Measurements from ENCODE around the gene LSR.
"Not testable (repeated sequence)": the region's sequence is repeated elsewhere in the genome, so short reads cannot be mapped to it uniquely, and the experiment has no call there.

Gene LSR

DNA sequence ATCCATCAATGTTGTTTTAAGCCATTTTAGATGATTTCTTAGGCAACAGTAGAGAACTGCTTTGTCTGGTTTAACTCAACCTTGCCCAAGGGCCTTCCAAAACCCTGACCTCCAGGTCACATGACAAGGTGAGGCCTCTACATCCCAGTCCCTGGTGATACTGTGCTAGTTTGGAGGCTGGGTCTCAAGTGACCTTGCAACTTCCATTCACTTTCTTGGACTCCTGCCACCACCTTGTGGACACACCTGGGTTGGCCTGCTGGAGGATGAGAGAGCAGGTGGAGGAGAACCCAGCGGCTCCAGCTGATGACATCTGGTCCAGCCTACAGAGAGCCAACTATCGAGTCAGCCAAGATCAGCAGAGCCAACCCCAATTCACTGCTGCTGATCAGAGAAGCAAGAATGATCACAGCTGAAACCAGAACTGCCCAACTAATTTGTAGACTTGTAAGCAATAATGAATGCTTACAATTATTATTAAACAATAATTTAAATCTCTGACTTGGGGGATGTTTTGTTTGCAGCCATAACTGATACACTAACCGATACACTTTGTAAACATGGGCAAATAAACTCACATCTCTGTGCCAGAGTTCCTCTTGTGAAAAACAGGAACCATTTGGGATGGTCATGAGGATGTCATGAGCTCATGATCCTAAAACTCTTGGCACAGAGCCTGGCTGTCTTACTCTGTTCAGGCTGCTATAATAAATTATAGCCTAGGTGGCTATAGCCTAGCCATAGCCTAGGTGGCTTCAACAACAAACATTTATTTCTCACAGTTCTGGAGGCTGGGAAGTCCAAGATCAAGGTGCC, 31.8 kb upstream of the LSR start:
- no peak for DNase-seq (ENCODE audit: low read depth in 2 of 2, low spot score in 1 of 2)

DNA sequence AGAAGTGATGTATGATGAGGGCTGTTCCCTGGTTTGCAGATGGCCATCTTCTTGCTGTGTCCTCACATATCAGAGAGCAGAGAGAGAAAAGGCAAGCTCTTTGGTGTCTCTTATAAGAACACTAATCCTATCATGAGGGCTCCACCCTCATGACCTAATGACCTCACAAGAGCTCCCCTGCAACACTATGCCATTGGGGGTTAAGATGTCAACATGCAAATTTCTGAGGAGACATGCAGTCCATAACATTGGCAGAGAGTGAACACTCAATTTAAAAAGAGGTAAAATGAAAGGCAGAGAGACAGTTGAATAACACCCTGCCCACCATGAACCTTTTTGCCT, 31.2 kb upstream of the LSR start:
- no peak for DNase-seq (ENCODE audit: low read depth in 2 of 2, low spot score in 1 of 2)

DNA sequence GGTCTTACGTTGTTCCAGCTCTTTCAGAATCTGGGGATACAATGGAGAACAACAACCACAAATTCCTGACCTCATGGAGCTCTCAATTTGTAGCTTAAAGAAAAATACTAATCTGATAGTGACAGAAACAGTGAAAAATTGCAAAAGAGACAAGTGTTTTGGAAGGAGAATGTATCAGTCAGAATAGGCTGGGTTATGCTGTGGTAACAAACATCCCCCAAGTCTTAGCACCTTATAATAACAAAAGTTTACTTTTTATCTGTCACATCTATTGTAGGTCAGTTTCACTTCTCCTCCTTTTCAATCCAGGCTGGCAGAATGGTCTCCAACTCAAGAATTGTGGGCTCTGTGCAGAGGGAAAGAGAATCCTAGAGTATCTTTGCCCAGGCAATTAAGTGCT, 29.8 kb upstream of the LSR start:
- no peak for DNase-seq (ENCODE audit: low read depth in 2 of 2, low spot score in 1 of 2)

DNA sequence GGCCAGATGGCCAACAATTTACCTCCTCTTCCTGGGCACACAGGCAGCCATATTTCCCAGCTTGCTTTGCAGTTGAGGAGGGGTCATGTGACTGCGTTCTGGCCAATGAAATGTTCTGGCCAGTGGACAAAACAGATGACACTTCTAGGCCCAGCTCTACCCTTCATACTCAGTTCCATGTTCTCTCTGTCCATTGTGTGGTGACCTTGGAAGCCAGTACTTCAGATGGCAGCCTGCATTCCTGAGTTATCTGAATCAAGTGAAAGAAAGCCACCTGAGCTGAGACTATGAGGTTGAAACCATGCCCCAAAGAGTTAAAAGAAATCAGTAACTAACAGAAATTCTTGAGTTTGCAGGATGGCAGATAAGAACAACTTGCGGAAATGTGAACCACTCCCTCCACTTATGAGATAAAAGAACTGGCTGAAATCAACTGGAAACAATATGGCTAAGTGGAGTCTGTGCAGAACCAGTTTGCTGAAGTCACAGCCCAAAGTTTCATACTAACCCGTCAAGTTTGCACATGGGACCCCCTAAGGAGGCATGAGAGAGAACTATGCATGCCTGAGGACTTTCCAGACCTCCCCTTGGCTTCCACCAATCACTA, 28.4 kb upstream of the LSR start:
- DNase-seq (ENCODE audit: low read depth in 2 of 2, low spot score in 1 of 2), result no peak

DNA sequence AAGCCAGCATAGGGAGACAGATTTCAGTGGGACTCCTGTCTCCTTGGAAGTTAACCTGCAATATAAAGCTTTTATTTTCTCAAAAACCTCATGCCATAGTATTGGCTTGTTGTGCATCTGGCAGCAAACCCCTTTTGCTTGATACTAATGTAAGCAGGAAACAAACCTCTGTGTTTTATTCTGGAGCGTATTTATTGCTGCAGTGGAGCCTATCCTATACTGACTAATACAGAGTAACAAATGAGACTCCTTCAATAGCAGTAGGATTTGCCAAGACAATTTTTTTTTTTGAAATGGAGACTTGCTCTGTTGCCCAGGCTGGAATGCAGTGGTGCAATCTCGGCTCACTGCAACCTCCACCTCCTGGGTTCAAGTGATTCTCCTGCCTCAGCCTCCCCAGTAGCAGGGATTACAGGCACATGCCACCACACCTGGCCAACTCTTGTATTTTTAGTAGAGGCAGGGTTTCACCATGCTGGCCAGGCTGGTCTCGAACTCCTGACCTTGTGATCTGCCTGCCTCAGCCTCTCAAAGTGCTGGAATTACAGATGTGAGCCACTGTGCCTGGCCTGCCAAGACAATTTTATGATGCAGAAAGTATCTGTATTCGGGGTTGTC, 27.7 kb upstream of the LSR start:
- not testable (repeated sequence) for DNase-seq (ENCODE audit: low read depth in 2 of 2, low spot score in 1 of 2)

DNA sequence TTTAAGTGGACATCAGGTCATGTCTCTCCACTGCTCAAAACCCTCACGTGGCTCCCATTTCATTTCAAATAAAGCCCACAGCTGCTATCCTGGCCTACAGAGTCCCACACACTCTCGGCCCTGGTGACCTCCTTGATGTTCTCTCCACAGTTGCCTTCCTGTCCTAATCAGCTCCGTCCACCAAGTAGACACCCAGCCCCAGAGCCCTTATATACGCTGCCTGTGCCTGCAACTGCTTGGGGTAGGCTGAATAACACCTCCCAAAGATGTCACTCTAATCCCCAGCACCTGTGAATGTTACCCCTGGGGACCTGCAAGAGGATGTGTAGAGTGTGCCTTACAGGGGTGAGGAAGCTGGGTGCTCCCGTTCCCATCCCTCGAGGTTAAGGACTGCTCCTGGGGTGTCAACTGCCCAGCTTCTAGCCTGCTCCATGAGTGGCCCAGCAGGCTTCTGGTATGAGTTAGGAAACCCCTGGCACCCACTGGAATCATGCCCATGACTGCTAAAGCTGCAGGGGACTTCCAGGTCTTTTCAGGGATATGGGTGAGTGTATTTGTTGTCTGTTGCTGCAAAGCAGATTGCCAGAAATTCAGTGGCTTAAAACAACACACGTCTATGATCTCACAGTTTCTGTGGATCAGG, 26.3 kb upstream of the LSR start:
- no peak for DNase-seq (ENCODE audit: low read depth in 2 of 2, low spot score in 1 of 2)

DNA sequence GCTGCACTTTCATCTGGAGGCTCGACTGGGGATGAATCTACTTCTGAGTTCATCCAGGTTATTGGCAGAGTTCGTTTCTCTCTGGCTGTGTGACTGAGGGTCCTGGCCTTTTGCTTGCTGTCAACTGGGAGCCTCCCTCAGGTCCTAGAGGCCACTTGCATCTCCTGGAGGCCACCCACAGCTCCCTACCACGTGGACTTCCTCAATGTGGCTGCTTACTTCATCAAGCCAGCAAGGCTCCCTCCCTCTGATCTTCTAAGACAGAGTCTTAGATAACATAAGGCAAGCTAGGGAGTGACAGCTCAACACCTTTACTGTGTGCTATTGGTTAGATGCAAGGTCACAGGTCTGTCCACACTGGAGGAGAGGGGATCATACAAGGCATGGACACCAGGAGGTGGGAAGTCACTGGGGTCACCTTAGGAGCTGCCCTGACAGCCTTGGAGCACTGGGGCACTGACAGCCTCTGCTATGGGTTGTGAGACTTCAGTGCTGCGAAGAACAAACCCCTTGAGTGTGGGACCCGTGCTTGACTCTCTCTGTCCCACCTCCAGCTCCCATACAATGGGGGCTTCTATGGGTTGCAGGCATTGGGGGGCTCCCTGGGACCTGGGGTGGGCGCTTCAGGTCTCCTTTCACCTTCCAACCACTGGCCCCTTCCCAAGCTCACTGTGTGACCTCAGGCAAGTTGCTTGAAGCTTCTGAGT, 25.6 kb upstream of the LSR start:
- no peak for DNase-seq (ENCODE audit: low read depth in 2 of 2, low spot score in 1 of 2)

DNA sequence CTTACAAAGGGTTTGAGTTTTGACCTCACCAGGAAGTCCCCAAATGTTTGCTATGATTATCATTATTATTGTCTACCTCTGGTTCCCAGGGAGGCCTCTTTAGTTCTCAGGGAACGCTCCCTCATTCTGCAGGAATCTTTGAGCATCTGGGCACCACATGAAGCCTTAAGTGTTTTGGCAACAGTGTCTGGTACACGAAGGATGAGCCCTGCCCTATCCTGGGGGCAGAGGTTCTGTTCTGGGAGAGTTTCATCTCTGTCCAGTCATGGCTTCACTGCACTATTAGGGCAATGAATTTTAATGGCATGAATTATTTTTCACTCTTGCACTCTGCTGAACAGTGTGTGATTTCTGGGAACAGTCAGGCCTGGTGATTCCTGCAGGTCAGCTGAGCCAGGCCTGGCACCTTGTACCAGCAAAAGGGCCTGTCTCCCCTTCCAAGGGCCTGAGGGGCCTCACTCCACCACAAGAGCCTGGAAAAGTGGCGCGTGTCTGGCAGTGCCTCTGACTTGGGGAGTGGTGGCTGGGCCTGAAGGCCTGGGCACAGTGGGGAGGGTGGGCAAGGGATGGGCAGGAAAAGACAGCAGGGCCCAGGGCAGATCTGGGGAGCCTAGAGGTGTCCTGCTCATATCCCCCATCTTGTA, 24.8 kb upstream of the LSR start:
- no peak for DNase-seq (ENCODE audit: low read depth in 2 of 2, low spot score in 1 of 2)

DNA sequence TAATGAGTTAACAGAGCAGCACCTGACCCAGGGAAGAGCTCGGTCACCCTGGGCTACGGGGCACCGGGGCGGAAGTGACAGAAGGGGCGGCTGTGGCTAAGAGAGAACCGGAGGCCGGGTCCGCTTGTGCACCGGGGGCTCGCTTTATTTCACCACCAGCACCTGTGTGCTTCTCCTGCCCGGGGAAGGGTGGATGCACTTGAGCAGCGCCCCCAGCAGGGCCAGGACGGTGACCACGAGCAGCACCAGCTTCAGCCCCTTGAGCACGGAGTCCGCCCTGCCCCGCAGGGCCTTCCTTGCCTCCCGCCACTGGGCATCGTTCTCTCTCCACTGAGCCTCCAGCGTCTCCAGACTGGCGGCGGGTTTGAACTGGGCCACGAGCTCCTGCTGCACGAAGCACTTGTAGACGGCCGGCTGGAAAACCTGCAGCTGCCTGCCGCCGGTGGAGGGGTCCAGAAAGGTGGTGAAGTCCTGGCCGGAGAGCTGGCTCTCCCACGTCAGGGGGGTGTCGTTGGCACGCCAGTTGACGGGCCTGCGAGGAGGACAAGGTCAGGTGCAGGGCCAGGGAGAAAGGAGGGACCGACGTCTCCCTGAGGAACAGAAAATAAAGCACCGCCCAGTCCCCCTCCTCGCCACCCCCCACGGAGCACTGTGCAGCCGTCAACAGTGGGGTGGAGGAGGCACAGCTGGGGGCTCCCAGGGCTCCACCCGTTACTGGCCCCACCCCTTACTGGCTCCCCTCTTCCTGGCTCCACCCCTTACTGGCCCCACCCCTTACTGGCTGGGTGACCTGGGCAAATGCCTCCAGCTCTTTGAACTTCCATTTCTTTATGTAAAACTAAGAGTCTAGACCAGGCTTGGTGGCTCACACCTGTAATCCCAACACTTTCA, 23.9 kb upstream of the LSR start:
- DNase-seq (ENCODE audit: low read depth in 2 of 2, low spot score in 1 of 2), result no peak

DNA sequence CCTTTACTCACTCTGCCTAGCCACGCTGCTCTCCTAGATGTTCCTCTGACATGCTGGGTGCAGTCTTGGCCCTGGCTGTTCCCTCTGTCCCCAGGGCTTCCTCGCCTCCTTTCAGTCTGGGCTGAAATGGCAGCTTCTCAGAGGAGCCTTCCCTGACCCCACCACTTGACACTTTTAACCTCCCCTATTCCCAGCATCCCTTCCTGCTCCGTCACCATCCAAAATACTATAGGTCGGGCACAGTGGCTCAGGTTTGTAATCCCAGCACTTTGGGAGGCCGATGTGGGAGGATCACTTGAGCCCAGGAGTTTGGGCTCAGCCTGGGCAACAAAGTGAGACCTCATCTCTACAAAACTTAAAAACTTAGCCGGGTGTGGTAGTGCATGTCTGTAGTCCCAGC, 22.9 kb upstream of the LSR start:
- no peak for DNase-seq (ENCODE audit: low read depth in 2 of 2, low spot score in 1 of 2)

DNA sequence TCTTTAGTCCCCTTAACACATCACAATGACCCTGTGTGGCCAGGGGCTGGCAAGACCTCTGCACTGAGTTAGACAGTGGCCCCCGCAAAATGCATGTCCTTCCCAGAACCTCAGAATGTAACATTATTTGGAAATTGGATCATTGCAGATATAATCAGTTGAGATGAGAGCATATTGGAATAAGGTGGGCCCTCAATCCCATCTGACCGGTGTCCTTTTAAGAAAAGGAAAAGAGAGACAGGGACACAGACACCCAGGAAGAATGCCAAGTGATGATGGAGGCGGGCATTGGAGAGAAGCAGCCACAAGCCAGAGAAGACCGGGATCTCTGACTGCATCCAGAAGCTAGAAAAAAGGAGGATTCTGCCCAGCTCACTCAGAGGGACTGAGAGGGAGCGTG, 22.1 kb upstream of the LSR start:
- no peak for DNase-seq (ENCODE audit: low read depth in 2 of 2, low spot score in 1 of 2)

DNA sequence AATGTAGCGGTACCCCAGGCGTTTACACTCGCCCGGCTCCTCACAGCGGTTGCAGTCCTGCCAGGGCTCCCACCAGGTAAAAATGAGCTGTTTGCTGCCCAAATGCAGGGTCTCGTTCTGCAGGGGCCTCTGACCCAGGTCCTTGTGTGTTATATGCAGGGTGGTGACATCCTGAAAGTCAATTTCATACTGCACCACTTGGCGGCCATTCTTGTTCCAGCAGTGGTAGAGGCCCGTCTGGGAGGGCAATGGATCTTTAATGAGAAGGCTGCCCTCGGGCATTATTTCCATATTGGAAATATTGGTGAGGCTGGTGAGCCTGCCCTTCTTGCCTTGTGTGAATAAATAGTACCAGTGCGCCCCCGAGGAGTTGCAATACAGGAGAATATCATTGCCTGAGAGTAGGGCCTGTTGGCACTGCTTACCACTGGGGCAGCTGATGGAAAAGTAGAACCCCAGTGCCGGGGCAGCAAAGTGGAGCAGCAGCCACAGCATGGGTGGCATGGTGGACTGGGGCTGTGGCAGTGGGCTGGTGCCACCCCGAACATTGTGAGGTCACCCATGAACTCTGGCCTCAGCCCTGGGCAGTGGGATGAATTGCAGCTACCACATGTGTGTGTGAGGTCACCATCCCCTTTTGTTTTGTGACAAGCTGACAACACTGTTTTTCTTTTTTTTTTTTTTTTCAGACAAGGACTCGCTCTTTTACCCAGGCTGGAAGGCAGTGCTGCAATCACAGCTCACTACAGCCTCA, 20.4 kb upstream of the LSR start, which contains the start of gene FAM187B:
Gene FAM187B (minus strand): TSS at position 563 of the 754 bp plus-strand sequence. CDS start 59 bp downstream, at position 504.
- no peak for DNase-seq (ENCODE audit: low read depth in 2 of 2, low spot score in 1 of 2)

DNA sequence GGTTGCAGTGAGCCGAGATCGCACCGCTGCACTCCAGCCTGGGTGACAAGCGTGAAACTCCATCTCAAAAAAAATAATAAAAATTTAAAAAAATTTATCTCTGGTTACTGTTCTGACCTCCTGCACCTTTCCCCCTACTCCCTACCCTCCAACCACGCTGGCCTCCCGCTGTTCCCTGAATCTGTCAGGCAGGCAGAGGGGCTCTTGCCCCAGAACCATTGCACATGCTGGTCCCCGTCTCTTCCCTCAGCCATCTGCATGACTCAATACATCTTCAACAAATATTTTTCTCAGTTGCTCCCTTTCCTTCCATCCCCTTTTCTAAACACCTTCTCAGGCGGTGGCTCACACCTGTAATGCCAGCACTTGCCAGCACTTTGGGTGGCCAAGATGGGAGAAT, 19.2 kb upstream of the LSR start:
- no peak for DNase-seq (ENCODE audit: low read depth in 2 of 2, low spot score in 1 of 2)

DNA sequence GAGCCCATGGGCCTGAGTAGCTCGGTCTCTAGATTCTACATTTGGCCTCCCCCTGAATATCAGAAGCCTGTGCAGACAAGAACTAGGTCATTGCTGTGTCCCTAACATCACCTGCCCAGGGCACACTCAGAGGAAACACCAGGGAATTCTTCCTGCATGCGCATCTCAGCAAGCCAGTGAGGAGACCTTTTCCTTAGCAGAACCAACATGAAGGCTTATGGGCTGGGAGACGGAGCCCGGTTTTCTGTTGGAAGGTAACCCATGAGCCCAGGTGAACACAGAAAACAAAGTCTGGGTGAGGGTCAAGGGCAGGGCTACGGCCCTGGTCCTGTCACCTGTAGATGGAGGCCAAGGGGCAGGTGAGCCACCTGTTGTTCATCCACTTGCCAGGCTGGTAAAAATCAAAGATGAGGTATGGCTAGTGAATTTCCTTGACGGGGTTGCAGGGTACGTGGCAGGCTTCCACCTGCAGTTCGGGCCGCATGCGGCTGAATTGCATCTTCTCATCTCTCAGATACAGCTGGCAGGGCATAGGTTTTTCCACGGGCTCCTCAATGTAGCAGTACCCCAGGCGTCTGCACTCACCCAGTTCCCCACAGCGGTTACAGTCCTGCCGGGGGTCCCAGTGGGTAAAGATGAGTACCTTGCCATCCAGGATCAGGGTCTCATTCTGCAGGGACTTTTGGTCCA, 16.7 kb upstream of the LSR start:
- DNase-seq (ENCODE audit: low read depth in 2 of 2, low spot score in 1 of 2), result no peak

DNA sequence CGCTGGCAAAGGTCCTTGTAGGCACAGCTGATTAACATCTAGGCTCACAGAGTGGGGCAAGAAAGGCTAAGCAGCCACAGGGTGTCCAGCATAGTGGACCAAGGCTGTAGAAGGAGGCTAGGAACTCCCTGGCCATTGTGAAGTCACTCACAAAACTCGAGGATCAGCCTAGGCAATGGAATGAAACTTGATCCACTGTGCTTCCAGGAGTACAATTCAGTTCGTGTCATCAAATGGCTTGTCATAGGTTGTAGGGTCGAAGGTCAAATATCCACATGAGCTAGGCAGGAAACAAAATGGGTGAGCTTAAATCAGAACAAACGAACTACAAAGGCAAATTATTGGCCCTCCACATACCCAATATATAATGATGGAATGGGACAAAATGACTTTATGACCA, 15.9 kb upstream of the LSR start:
- no peak for DNase-seq (ENCODE audit: low read depth in 2 of 2, low spot score in 1 of 2)

DNA sequence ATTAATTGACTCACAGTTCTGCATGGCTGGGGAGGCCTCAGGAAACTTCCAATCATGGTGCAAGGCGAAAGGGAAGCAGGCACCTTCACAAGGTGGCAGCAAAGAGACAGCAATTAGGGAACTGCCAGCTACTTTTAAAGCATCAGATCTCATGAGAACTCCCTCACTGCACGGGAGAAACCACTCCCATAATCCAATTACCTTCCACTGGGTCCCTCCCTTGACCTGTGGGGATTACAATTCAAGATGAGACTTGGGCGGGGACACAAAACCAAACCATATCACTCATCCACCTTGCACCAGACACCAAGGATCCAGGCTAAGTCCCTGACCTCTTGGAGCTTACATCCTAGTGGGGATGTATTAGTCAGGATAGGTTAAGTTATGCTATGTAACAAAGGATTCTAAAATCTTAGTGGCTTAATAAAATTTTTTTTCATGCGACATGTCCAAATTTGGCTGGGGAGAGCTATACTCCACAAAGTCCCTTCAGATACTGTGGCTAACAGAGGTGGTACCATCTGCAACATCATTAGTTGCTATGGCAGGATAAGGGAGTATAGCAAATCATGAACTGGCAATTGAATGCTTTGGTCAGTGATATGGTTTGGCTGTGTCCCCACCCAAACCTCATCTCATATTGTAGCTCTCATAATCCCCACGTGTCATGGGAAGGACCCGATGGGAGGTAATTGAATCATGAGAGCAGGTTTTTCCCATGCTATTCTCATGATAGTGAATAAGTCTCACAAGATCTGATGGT, 12.0 kb upstream of the LSR start:
- no peak for DNase-seq (ENCODE audit: low read depth in 2 of 2, low spot score in 1 of 2)

DNA sequence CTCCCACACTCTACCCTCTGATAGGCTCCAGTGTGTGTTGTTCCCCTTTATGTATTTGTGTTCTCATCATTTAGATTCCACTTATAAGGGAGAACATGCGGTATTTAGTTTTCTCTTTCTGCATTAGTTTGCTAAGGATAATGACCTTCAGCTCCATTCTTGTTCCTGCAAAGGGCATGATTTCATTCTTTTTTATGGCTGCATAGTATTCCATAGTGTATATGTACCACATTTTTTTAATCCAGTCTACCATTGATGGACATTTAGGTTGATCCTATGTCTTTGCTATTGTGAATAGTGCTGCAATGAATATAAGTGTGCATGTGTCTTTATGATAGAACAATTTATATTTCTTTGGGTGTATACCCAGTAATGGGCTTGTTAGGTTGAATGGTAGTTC, 9.2 kb upstream of the LSR start:
- not testable (repeated sequence) for DNase-seq (ENCODE audit: low read depth in 2 of 2, low spot score in 1 of 2)

DNA sequence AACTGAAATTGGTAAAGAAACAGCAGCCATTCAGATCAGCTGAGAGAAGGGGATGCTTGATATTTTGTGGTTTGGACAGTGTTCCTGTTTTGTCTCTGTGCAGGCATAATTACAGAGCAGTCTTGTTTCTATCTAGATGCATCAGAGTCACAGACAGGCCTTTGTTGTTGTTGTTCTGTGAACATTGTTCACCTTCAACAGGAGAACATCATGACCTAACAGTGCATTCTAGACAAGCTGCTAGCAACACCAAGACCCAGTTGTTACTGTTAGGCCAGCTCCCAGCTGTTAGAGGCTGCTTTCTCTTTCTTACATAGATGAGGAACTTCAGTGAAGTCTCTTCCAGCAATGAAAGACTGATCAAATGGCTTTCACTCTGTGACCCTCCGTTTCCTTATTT, 8.5 kb upstream of the LSR start:
- DNase-seq (ENCODE audit: low read depth in 2 of 2, low spot score in 1 of 2), result no peak
